GM15510 (cell line): Measurements from ENCODE around the gene LYSMD4.

Experiments used
- POLR2A ChIP-seq: IDR thresholded peaks from 3 replicates; pipeline ENCODE4 v1.6.1; 2011; ENCODE audit warnings: borderline replicate concordance; ENCODE audit not compliant: insufficient read length; ENCODE audit errors: extremely low read depth

LYSMD4 gene

DNA sequence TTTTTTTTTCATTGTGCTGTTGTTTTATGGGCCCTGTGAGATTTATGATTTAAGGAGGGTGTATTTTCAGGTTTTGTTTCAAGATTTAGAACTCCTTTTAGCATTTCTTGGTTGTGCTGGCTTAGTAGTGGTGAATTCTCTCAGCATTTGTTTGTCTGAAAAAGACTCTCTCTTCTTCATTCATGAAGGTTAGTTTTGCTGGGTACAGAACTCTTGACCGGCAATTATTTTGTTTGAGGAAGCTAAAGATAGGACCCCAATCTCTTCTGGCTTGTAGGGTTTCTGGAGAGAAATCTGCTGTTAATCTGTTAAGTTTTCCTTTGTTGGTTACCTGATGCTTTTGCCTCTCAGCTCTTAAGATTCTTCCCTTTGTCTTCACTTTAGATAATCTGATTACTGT lies 46.9 kb downstream of the LYSMD4 start:
- TF ChIP-seq POLR2A: no peak

DNA sequence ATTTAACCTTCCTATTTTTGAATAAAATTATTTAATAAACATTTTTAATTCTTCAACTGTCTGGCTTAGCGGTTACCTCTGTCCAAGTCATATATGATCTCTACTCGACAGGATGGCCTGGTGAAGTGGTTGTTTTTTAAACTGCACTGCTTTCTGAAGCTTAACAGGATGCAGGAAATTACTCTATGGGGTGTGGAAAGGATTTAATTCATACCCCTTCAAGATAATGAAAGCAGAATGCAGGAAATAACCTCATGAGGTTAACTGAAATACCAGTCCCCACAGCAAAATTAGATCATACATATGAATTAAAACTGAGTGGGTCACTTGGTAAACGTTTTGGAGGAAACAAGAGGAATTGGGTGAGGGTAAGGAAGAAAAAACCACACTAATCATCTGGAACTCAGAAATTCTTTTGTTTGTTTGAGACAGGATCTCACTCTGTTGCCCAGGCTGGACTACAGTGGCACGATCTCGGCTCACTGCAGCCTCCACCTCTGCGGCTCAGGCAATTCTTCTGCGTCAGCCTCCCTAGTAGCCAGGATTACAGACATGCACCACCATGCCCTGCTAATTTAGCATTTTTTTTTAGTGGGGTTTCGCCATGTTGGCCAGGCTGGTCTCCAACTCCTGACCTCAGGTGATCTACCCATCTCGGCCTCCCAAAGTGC lies 50.1 kb downstream of the LYSMD4 start:
- TF ChIP-seq POLR2A: no peak

DNA sequence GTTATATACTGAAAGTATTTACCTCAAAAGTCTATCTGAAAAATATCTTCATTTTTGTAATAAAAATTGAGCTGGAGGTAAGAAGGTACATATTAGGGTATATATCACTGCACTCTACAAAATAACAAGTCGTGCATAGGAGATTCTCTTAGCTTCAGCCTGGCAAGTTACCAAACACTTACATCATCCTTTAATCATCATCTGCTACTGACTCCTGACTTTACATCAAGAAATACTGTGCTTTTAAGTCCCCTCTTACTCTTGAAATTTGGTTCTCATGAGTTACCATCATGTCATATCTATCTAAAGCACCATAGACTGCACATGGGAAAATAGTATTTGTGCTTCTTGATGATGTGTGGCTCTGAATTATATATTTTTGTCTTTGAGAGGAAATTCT lies 50.8 kb downstream of the LYSMD4 start:
- TF ChIP-seq POLR2A: no peak

DNA sequence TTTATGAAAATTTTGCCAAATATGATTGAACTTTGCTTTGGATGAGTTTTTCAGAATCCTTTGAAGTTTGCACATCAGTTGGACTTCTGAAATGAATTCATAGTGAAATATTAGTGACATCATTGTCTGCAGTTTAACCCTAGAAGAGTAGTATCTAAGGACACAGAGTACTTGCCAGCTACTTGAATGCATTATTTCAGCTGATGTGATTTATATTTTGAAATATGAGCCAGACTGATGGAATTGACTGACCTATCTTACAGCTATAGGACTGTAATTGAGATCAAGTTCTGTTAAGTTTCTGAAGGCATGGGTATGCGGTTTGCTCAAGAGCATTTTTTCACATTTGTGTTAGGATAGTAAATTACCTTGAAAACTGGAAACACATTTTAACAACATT lies 51.2 kb downstream of the LYSMD4 start:
- TF ChIP-seq POLR2A: no peak

DNA sequence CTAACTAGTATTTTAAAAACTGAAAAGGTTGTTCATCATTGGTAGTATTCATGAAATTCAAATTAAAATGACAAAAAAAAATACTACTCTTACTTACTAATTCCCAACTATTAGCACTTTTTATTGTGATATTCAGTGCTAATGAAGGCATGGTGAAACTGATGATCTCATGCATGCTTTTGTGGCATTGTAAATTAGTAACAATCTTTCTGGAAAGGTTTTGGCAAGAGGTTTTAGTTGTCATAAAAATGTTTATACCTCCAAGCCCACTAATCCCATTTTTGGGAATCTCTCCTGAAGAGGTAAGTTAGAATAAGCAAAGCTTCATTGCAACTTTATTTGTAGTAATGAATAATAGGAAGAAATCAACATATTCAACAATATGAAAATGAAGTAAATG lies 53.0 kb downstream of the LYSMD4 start:
- no peak for TF ChIP-seq POLR2A

DNA sequence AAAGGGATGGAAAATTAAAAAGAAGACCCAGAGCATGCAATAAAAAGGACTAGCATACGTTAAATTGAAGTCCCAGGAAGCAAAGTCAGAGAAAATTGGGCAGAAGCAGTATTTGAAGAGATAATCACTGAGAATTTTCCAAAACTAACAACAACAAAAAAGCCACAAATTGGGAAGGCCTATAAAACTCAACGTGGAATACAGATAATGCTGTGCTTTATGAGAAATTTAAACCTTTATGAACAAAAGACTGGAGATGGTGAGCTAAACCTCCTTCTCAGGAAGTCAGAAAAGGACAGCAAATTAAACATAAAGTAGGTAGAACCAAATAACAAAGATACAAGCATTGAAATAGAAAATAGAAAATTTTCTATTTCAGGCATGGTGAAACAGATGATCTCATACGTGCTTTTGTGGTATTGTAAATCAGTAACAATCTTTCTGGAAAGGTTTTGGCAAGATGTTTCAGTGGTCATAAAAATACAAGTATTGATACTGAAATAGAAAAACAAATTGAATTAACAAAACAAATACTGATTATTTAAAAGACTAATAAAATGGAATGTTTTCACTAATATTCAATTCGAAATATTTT lies 55.6 kb downstream of the LYSMD4 start:
- no peak for TF ChIP-seq POLR2A
